GM23248 (cell line): ENCODE data around the gene FXYD5. TPM values are rescaled to one million over a fixed set of nuclear protein-coding genes. Genes with fewer than 3 reads are reported as not detected.

ENCODE experiments used
- DNase-seq: peaks from one replicate; pipeline ENCODE4 v3.0.0-alpha.2; 2015
- H2AFZ ChIP-seq: fragments of 200-600 bp; sonication (generic); 2 replicates; pipeline ENCODE4 v1.6.1; 2016; ENCODE audit warnings: antibody characterized with exemption
- H3F3A ChIP-seq: fragments of 200-600 bp; sonication (generic); 2 replicates; pipeline ENCODE4 v1.6.1; 2016; ENCODE audit warnings: mild to moderate bottlenecking, antibody characterized with exemption, mixed run types; ENCODE audit not compliant: insufficient read depth
- H3K27ac ChIP-seq: fragments of 200-600 bp; sonication (generic); 2 replicates; pipeline ENCODE4 v1.5.1; 2016; ENCODE audit warnings: mild to moderate bottlenecking
- H3K27me3 ChIP-seq: fragments of 200-600 bp; sonication (generic); replicated peaks from 2 replicates; pipeline ENCODE4 v1.6.1; 2016; ENCODE audit warnings: mild to moderate bottlenecking; ENCODE audit not compliant: insufficient read depth
- H3K36me3 ChIP-seq: fragments of 200-600 bp; sonication (generic); 2 replicates; pipeline ENCODE4 v1.6.1; 2016; ENCODE audit warnings: low read depth, mild to moderate bottlenecking
- H3K4me1 ChIP-seq: fragments of 200-600 bp; sonication (generic); 2 replicates; pipeline ENCODE4 v1.6.1; 2016; ENCODE audit warnings: mild to moderate bottlenecking; ENCODE audit not compliant: insufficient read depth
- H3K4me2 ChIP-seq: fragments of 200-600 bp; sonication (generic); one replicate; pipeline ENCODE4 v1.6.1; 2016; ENCODE audit warnings: mild to moderate bottlenecking; ENCODE audit not compliant: unreplicated experiment
- H3K4me3 ChIP-seq: fragments of 200-600 bp; sonication (generic); 2 replicates; pipeline ENCODE4 v1.5.1; 2016; ENCODE audit warnings: mild to moderate bottlenecking
- H3K79me2 ChIP-seq: fragments of 200-600 bp; sonication (generic); 2 replicates; pipeline ENCODE4 v1.6.1; 2016; ENCODE audit warnings: mild to moderate bottlenecking; ENCODE audit not compliant: insufficient read depth
- H3K9ac ChIP-seq: fragments of 200-600 bp; sonication (generic); 2 replicates; pipeline ENCODE4 v1.6.1; 2016; ENCODE audit warnings: mild to moderate bottlenecking
- H3K9me2 ChIP-seq: fragments of 200-600 bp; sonication (generic); 2 replicates; pipeline ENCODE4 v1.6.1; 2016; ENCODE audit warnings: mixed run types, mild to moderate bottlenecking, moderate library complexity; ENCODE audit not compliant: insufficient read depth
- H3K9me3 ChIP-seq: fragments of 200-600 bp; sonication (generic); one replicate; pipeline ENCODE4 v1.6.1; 2017; ENCODE audit warnings: low read depth
- H4K20me1 ChIP-seq: fragments of 200-600 bp; sonication (generic); 2 replicates; pipeline ENCODE4 v1.6.0; 2016; ENCODE audit not compliant: insufficient read depth
- EZH2 ChIP-seq: fragments of 200-600 bp; sonication (generic); IDR thresholded peaks from 2 replicates; pipeline ENCODE4 v1.6.1; 2018; ENCODE audit warnings: antibody characterized with exemption, mild to moderate bottlenecking; ENCODE audit not compliant: insufficient read depth, poor library complexity, severe bottlenecking
- EZH2phosphoT487 ChIP-seq: fragments of 200-600 bp; sonication (generic); IDR thresholded peaks from 2 replicates; pipeline ENCODE4 v1.6.1; 2018; ENCODE audit warnings: antibody characterized with exemption, moderate library complexity, mild to moderate bottlenecking, low read depth; ENCODE audit not compliant: insufficient read depth
- WGBS, 2 experiments: methylation state at CpG; one replicate each; pipeline ENCODE4 v1.1.6; 2015 to 2017; ENCODE audit warnings: low lambda C conversion rate in 2 of 2, low coverage in 1 of 2; ENCODE audit errors: missing lambda C conversion rate in 2 of 2; 5-methylcytosine and 5-hydroxymethylcytosine counted together
- in situ Hi-C: fragments of 300-500 bp; cut with MboI; formaldehyde crosslinking; loops from 2 replicates; pipeline ENCODE4 v1.15.0; 2020
- polyA plus RNA-seq: library from polyadenylated mRNA; unstranded; fragments of >200 nt; fragmentation: Nextera tagmentation; extraction: Ambion mirVana; gene quantifications from 2 replicates; pipeline ENCODE4 v1.2.1, GENCODE V29; 2016
- total RNA-seq: library from RNA; depleted of rRNA; stranded (reverse); fragments of >200 nt; shearing (Covaris generic); gene quantifications from 2 replicates; pipeline ENCODE4 v1.2.3, GENCODE V29; 2014

The FXYD5 gene
- total and polyA plus RNA-seq, 2 experiments from 2014 or later, result 233 to 496 TPM

DNA sequence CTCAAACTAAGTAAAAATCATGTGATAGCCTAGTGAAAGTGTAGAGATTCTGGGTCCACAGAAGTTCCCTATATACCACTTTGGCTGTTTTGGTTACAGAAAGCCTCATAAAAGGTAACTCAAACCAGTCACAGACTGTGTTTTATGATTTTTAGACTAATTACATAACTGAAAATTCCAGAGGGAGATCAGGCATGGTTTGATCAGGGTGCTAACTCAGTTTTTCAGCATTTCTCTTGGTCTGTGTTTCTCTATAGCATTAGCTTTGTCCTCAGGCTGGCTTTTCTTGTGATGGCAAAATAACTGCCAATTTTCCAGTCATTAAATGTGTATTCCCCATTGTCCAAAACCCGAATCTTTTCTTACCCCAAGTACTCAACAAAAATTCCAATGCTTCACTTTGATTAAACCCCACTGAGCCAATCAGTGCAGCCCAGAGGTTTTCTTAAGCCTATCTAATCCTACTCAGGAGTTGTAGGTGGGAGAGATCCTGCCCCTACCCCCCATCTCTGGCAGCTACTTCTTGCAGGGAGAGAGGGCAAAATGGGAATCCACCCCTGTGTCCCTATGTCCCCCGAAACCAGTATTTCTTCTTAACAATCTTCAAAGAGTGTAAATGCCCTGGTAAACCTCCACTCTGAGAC is 47.5 kb upstream of the FXYD5 start:
- no peak overlapping the region for H3K4me2 ChIP-seq

DNA sequence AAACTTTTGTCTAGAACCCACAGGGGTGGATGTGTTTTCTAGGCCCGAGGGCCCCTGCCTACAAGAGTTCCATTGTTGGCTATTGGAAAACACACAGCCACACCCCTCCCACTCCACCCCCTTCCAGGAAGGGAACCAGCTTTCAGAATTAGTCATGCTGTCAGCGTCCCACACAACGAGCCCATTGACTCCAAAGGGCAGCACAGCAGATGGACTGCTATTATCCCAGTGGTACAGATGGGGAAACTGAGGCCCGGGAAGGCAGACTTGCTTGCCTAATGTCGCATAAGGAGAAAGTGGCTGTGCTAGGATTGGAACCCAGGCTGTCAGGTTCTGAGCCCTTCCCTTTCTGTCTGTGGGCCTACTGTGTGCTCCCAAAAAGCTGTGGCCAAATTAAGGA is 47.0 kb upstream of the FXYD5 start:
- peak; percentile 55 for DNase-seq
- H3K27ac ChIP-seq, result no peak overlapping the region
- H3K9ac ChIP-seq, result no peak overlapping the region
- in situ Hi-C loops, result no loop called here
- TF ChIP-seq EZH2phosphoT487 (no peak), EZH2 (no peak)
- H3K4me3 ChIP-seq, result no peak overlapping the region
- no peaks in the 10 kb centered on the region for H3K36me3 ChIP-seq
- no peaks in the 10 kb centered on the region for H4K20me1 ChIP-seq
- 9 to 15% methylated on average over 5 of the region's 5 CpGs for WGBS, 2 experiments
- H3K79me2 ChIP-seq, result no peaks in the 10 kb centered on the region
- H3K4me1 ChIP-seq, result no peaks in the 10 kb centered on the region
- H3K9me3 ChIP-seq, result no peaks in the 10 kb centered on the region
- H2AFZ ChIP-seq, result no peak overlapping the region
- H3F3A ChIP-seq, result no peaks in the 10 kb centered on the region
- H3K4me2 ChIP-seq, result no peak overlapping the region
- peaks cover 6% of the 10 kb centered on the region; the same call in 1 of the 2 replicates for H3K27me3 ChIP-seq
- no peaks in the 10 kb centered on the region for H3K9me2 ChIP-seq

More for the DNA sequence above, 47.5 kb upstream of the FXYD5 start:
- 45 to 50% methylated on average over 2 of the region's 2 CpGs for WGBS, 2 experiments
- H3K27ac ChIP-seq, result no peak overlapping the region
- no peaks in the 10 kb centered on the region for H3K79me2 ChIP-seq
- no peak overlapping the region for H3K9ac ChIP-seq
- in situ Hi-C loops, result no loop called here
- no peak overlapping the region for H3K4me3 ChIP-seq
- H2AFZ ChIP-seq, result no peak overlapping the region
- no peaks in the 10 kb centered on the region for H3K9me2 ChIP-seq
- H3F3A ChIP-seq, result no peaks in the 10 kb centered on the region
- no peaks in the 10 kb centered on the region for H3K36me3 ChIP-seq
- H3K4me1 ChIP-seq, result no peaks in the 10 kb centered on the region
- TF ChIP-seq EZH2, result no peak
- no peak for TF ChIP-seq EZH2phosphoT487
- H4K20me1 ChIP-seq, result no peaks in the 10 kb centered on the region
- no peak for DNase-seq
- no peaks in the 10 kb centered on the region for H3K9me3 ChIP-seq
- H3K27me3 ChIP-seq, result peaks cover 6% of the 10 kb centered on the region; the same call in 1 of the 2 replicates

- Histone ChIP-seq H3K27me3 (peaks cover 6% of the 10 kb centered on the region; the same call in 1 of the 2 replicates), H3K9me2 (no peaks in the 10 kb centered on the region), H3K4me3 (no peak overlapping the region), H4K20me1 (no peaks in the 10 kb centered on the region), H3K79me2 (no peaks in the 10 kb centered on the region), H3K27ac (no peak overlapping the region), H3K9me3 (no peaks in the 10 kb centered on the region), H3F3A (no peaks in the 10 kb centered on the region), H2AFZ (no peak overlapping the region), H3K36me3 (no peaks in the 10 kb centered on the region), H3K4me2 (no peak overlapping the region), H3K4me1 (no peaks in the 10 kb centered on the region), H3K9ac (no peak overlapping the region)
- no peak for DNase-seq
- no peak for TF ChIP-seq EZH2
- in situ Hi-C loops, result no loop called here
- WGBS, 2 experiments, result 72% methylated on average over 10 to 11 of the region's 11 CpGs
Measured at GRCh38 chr19:35108730-35109129, 45.8 kb upstream of the FXYD5 start.

- 49 to 51% methylated on average over 22 of the region's 22 CpGs for WGBS, 2 experiments
- Histone ChIP-seq H3K4me2 (no peak overlapping the region), H4K20me1 (no peaks in the 10 kb centered on the region), H3K27ac (no peak overlapping the region), H3K79me2 (no peaks in the 10 kb centered on the region), H2AFZ (no peak overlapping the region), H3F3A (no peaks in the 10 kb centered on the region), H3K27me3 (peaks cover 6% of the 10 kb centered on the region; the same call in 1 of the 2 replicates), H3K9me2 (no peaks in the 10 kb centered on the region), H3K9me3 (no peaks in the 10 kb centered on the region), H3K36me3 (no peaks in the 10 kb centered on the region), H3K4me1 (no peaks in the 10 kb centered on the region), H3K9ac (no peak overlapping the region), H3K4me3 (no peak overlapping the region)
- TF ChIP-seq EZH2 (no peak), EZH2phosphoT487 (no peak)
- in situ Hi-C loops, result no loop called here
- DNase-seq, result peak; percentile 7
Measured at GRCh38 chr19:35109395-35110112, 45.0 kb upstream of the FXYD5 start.
